Right renal cortex interstitium (tissue), 3 donors: Measurements from ENCODE around the gene ACBD4. TPM values are rescaled to one million over a fixed set of nuclear protein-coding genes. Genes with fewer than 3 reads are reported as not detected.
A peak's percentile ranks its signal among the peaks of the same experiment; 100 is the strongest.

ENCODE experiments used
- DNase-seq, 3 donors: peaks; one replicate each; pipeline ENCODE4 v3.0.0-alpha.2; 2013; ENCODE audit warnings: low read depth in 3 of 3, low spot score in 2 of 3
- polyA plus RNA-seq, 3 donors: library from polyadenylated mRNA; unstranded; fragments of 120-200 nt; gene quantifications; one replicate each; pipeline ENCODE4 v1.2.1, GENCODE V29; 2013; ENCODE audit not compliant: insufficient read length in 3 of 3

ACBD4 gene, protein sequence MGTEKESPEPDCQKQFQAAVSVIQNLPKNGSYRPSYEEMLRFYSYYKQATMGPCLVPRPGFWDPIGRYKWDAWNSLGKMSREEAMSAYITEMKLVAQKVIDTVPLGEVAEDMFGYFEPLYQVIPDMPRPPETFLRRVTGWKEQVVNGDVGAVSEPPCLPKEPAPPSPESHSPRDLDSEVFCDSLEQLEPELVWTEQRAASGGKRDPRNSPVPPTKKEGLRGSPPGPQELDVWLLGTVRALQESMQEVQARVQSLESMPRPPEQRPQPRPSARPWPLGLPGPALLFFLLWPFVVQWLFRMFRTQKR
- 10 to 100 TPM; 10.5 to 11.5 (median 10.8) TPM for polyA plus RNA-seq

DNA sequence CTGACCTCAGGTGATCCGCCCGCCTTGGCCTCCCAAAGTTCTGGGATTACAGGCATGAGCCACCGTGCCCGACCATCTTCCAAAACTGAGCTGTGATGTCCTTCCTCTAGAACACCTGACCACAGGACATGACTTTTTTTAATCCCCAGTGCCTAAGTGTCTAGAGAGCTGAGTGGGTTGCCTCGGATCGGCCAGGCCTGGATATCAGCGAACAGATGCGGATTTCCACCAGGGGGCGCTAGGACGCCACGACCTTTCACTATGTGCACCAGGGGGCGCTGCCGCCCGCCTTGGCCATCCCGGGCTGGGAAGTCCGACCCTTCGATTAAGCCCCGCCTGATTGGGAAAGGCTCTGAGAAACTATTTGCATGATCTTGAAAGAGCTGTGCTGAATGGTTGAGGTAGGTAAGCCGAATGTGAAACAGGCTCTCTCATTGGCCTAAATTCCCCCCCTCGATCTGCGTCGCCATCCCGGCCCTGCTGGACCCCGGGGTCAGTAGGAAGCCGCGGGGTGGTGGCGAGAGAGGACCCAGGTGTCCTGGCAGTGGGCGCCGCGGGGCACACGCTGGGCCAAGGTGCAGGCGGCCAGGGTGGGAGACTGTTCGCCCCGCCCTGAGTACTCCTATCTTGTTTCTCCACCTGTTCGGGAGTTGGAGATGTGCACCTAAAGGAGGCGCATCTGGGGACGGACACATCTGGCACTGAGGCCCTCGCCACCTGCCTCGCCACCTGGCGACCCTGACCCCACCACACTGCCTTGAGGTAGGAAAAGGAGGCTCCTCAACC is at the start of gene ACBD4:
Gene ACBD4 (plus strand): TSS at position 496 of the 786 bp plus-strand sequence. CDS start 458 bp downstream, outside the sequence.
- peak; percentile 93 to 94 (median 93) for DNase-seq

DNA sequence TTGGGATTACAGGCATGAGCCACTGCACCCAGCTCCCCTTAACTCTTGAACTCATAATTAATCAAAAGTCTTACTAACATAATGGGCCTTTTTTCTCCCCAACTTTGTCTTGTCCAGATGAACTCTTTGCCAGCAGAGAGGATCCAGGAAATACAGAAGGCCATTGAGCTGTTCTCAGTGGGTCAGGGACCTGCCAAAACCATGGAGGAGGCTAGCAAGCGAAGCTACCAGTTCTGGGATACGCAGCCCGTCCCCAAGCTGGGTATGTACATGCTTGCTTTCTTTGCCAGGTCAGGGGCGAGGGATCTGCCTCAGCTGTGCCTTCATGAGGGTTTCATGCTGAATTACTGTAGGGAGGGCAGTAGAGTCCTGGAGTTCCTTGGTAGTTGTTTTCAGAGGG is 49.1 kb upstream of the ACBD4 start:
- DNase-seq = no peak

DNA sequence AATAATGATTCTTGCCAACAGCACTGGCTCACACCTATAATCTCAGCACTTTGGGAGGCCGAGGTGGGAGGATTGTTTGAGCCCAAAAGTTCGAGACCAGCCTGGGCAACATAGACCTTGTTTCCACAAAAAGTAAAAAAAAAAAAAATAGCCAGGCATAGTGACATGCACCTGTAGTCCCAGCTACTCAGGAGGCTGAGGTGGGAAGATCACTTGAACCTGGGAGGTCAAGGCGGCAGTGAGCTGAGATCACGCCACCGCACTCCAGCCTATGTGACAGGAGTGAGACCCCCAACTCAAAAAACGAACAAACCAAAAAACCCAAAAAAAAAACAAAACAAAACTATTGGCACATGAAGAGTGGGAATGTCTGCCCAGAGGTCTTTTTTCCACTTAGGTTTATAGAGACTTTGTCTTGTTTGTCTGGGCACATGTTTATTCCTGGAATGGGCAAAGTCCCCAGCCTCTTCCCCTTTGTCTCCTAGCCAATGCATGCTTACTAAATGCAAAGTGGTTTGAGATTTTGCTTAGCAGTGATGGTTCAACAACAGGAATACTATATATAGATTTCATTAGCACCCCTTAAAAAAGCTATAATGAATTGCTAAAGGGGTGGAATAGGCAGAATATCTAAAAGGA is 48.5 kb upstream of the ACBD4 start:
- no peak for DNase-seq

DNA sequence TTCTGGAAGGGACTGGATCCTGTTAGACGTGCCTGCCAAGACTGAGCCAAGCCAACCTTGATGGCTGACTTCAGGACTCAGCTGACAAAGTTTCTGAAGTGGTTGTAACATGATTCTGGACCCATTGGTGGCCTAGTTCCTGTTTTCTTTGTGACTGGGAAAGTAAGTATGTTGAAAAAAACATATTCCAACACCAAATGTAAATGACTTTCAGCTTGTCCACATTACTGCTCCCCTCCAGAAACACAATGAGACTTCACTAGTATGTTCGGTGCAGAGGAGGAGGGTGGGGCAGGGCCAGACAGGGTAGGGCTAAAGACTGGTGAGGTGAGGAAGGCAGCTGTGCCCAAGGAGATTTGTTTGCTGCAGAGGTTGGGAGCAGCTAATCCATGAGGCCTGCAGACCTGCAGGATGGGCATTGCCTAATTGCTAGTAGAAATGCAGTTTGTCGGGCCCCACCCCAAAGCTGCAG is 47.9 kb upstream of the ACBD4 start:
- DNase-seq = no peak

DNA sequence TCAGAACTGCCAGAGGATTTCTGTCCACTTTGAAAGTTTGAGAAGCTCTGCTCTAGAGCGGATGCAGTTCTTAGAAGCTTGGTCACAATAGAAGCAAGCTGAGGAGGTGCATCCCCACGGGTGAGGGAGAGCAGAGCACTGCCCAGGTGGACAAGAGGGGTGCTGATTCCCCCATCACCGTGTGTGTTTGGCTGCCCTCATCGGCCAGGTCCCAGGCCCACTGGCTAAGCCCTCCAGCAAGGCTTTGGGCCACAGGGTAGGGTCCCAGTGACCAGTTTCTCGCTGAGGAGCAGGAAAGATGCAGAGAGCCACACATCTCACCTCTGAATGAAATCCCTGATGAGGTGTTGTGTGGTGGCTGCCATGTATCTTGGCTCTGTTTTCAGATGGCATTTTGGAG is 47.5 kb upstream of the ACBD4 start:
- DNase-seq = no peak

DNA sequence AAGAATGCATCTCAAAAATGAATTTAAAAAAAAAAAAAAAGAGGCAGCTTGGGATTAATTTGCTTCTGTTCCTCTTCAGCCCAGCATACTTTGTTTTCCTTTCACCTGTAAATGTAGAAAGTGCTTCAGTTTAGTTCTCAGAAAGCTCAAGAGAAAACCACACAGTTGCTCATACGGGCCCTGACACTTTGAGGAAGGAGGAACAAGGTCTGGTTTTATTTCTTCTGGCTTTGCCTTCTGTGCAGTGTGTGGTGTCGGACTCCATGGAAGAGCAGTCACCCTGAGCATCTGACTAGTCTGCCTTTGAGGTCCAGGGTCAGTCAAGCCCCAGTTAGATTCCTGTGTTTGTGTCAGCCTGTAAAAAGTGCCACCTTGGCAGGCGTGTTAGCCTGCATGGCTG is 46.7 kb upstream of the ACBD4 start:
- DNase-seq = no peak

DNA sequence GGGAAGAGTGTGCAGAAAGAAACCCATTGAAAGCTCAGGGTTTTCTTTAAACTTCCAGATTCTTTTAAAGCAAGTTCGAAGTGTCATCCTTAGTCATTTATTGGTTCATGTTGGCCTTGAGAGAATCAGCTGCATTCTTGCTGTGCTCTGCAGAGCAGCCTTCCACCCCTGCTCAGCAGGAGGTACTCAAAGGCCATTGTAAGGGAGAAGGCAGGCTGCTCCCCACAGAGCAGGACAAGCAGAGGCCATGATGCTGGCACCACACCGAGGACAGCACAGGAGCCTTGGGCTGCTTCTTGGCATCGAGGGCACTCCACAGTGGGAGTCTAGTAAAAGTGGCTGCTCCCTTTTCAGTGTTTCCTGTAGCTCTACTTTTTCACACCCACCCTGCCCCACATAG is 44.8 kb upstream of the ACBD4 start:
- no peak for DNase-seq

DNA sequence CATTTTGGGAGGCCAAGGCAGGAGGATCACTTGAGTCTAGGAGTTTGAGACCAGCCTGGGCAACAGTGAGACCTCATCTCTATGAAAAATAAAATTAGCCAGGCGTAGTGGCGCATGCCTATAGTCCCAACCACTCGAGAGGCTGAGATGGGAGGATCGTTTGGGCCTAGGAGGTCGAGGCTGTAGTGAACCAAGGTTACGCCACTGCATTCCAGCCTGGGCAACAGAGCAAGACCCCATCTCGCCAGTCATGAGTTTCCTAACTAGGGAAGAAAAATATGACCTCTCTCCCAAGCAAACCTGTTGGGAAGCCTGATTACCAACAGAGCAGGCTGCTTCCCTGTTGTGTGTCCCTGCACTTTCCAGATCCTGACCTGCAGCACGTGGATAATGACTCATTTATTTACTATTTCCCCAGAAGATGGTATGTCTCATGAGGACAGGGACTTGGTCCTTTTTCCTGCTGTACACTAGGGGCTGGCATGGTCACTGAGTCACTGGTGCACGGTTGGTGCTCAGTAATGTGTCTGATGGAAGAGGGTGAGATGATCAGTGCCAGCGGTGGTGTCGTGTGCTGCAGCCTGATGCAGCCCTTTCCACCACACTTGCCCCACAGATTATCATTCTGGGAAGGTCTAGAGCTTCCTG is 43.6 kb upstream of the ACBD4 start:
- no peak for DNase-seq

DNA sequence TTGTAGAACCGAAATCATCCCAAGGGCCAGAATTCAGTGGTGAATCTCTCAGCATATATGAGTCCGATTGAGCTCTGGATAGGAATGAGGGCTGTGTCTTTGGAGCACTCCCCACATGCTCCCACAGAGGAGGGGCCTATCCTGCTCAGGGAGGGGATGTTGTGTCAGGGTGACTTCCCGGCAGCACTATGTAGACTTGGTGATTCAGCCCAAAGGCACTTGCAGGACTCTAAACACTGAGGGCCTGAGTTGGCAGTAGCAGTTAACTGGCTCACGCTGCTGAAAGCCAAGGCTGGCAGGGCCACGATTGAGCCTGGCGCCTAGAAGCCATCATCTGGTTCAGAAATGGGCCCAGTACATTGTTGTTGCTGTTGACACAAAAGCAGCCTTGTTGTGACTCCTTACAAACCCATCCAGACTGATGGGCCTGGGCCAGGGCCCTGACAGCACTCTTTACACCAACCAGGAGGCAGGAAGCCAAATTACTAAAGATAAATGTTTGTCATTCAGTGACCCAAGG is 42.5 kb upstream of the ACBD4 start:
- no peak for DNase-seq

DNA sequence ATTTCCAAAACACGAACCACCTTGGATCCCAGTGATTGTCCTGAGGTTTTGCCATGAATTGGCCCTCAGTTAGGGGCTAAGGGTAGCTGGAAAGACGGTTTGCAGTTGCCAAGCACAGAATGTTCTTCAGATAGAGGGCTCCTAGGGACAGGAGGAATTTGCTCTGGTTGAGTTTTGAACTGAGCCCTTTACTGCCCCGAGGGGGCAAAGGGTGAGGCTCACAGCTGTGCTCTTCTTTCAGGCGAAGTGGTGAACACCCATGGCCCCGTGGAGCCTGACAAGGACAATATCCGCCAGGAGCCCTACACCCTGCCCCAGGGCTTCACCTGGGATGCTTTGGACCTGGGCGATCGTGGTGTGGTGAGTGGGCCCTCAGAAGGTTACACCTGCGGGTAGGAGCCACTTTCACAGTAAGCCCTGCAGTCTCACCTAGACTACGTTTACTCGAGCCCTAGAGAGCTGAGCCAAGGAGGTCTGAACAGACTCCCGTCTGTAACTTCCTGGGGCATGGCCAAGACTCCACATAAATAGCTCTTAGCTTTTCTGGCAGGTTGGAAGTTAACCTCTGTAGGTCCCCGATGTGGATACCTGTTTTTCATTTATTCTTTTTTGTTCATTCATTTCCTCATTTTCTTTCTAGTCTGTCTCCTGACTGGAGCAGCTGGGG is 41.9 kb upstream of the ACBD4 start:
- DNase-seq = no peak

DNA sequence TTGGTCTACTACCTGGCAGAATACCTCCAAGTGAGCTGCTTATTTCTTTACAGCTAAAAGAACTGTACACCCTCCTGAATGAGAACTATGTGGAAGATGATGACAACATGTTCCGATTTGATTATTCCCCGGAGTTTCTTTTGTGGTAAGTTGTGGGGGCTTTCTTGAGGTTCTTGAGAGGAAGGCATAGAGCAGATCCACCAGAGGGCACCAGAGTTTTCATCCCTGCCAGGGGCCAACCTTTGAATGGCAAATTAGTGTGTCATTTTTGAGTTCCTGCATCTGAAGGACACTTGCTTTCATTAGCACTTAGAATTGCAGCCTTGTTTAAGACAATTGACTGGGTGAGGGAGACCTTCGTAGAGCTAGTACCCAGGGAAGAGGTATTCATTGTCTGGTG is 39.3 kb upstream of the ACBD4 start:
- DNase-seq = no peak

DNA sequence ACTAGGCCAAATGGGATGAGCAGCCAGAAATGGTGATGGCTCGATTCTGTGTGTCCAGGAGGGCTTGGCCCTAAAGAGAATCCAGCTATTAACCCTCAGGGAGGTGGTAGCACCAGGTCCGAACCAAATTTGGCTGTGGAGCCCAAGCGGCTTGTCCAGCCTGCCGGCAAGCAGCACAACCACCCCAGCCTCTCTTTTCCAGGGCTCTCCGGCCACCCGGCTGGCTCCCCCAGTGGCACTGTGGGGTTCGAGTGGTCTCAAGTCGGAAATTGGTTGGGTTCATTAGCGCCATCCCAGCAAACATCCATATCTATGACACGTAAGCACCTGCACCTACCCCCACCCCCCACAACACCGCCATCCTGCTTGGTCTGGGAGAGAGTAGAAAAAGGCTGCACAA is 38.6 kb upstream of the ACBD4 start:
- DNase-seq = no peak

DNA sequence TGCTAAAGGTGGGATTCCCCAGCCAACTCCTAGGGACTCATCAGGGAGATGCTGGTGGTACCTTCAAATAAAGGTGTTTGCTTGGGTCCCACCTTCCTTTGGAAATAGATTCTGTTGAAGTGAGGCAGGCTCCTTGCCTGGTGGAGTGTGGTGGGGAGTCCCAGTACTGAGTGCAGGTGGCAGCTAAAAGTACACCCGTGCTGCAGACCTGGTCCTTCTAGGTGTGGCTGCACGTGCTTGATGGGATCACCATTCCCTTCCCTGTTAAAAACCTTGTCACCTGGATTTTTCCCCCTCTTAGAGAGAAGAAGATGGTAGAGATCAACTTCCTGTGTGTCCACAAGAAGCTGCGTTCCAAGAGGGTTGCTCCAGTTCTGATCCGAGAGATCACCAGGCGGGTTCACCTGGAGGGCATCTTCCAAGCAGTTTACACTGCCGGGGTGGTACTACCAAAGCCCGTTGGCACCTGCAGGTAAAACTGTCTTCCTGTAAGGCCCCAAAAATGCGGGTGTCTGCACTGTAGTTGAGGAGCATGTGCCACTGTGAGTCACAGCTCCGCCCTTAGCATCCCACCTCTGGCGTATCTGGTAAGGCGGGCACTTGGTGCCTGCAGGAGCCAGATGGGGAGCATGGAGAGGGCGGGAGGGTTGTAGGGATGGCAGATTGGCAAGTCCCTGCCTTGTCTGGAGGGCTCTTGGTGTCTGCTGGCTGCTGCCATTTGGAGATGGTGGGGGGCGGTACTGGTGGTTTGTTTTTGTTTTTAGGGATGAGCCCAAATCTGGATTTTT is 37.2 kb upstream of the ACBD4 start:
- DNase-seq = no peak

DNA sequence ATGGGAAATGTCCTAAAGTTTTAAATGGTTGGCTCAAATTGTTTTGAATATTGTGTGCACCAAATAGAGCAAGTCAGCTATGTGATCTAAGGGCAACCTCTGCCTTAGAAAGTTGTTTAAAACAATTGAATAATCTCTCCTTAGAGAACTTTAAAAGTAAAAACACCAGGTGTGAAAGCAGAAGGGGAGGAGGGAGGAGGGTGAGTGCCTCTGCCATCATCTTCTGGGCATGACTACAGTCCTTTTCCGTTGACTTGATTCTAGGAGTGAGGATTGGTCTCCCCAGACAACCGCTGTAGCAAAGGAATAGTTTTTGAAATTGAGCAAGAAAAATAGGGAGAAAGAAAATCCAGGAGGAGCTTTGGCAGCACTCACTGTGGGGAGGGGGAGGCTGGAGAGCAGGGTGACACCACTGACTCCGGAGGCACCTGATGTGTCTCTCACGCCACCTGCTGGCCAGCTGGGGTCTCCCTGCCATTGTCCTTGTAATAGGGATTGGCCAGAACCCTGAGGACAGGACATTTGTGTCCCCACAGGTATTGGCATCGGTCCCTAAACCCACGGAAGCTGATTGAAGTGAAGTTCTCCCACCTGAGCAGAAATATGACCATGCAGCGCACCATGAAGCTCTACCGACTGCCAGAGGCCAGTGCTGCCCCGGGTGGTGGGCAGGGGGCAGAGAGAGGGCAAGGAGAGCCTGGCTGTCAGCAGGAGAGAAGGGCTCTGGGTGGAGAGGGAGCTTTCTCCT is 36.4 kb upstream of the ACBD4 start:
- peak in 2 of 3 donors; percentile 44 to 60 for DNase-seq

DNA sequence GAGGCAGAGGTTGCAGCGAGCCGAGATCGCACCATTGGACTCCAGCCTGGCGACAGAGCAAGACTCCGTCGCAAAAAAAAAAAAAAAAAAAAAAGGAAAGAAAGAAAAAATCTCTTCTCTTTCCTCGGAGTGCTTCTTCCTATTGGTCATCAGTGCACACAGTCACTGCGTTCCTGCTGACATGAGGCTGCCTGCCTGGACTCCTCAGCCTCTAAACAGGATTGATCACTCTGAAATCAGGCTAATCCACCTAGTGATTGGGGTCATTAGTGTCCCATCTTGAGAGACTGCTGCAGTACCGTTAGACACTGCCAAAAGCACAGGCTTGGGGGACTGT is 34.0 kb upstream of the ACBD4 start:
- no peak for DNase-seq

DNA sequence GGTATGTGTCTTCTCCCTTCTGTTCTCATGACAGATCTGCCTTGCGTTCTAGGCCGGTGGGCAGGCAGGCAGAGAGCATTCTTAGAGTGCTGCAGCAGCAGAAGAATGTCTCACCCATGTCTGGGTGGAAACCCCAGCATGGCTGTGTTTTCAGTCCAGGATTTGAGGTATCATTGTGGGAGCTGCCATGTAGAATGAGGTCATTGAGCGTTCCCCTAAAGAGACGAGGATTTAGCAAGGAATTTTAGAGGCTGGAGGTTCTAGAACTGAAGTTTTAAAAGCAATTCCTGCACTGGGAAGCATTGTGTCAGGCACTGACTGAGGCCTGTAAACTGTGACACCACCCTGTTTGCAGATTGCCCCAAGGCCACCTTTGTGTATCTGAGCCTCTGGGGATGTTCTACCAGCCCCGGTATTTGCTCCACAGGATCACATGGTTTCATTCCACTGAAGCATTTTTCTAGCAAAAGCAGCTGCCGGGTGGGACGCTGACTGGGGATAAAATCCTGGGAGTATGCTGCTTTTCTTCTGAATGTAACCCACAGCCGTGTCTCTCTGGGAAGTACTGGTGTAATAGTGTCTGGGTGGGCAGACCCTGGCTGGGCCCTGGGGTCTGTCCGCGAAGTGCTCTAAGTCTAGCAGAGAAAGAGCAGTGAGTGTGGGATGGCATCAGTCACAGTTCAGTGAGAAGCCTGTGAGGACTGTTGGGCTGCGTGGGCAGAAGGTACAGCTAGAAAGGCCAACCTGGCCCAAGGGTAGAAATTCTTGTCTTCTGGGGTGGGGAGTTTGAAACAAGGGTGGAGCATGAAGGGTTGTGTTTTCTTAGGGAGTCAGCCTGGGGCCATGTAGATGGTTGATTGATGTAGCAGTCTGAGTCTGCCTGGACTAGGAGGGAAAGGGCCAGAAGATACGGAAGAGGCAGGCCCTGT is 33.3 kb upstream of the ACBD4 start:
- DNase-seq = no peak

DNA sequence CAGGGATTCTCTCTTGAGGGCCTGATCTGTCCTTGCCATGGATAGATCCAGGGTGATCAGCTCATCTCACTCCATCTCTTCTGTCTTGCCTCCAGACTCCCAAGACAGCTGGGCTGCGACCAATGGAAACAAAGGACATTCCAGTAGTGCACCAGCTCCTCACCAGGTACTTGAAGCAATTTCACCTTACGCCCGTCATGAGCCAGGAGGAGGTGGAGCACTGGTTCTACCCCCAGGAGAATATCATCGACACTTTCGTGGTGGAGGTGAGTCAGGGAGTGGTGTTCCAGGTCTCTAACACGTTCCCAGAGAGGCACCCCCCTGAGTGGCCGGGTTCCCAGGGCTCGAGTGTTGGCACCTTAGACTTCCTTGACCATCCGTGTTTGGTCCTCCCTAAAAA is 32.6 kb upstream of the ACBD4 start:
- no peak for DNase-seq

DNA sequence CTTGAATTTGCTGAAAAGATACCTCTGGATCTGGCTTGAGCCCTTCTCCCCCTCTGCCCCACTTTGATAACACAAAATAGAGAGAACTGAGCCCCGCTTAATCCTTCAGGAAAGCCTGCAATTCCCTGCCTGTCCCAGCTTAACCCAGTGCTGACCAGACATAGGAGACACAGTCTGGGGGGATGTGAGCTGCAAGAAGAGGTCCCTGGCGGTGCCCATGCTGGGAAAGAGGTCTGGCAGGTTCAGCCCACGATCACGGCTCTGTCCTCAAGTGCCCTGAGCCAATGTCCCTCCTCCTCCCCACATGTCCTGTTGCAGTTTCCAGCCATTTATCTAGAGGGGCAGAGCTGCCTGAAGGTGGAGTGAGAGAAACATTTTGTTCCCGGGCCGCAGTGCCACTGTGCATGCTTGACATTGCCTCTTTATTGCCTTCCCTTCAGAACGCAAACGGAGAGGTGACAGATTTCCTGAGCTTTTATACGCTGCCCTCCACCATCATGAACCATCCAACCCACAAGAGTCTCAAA is 32.2 kb upstream of the ACBD4 start:
- DNase-seq = no peak
